SK-N-DZ (cell line): ENCODE results near the gene KRT222.

Source experiments
- DNase-seq: peaks from one replicate; pipeline ENCODE4 v3.0.0-alpha.2; 2015; ENCODE audit warnings: low spot score

The KRT222 gene

GRCh38 chr17:40658396-40658795, 6.6 kb downstream of the KRT222 start:
- DNase-seq: no peak

GRCh38 chr17:40651939-40652338, 13.0 kb downstream of the KRT222 start:
- no peak for DNase-seq

GRCh38 chr17:40648384-40648968, 16.5 kb downstream of the KRT222 start:
- DNase-seq: peak; percentile 33

GRCh38 chr17:40647624-40648383, 17.2 kb downstream of the KRT222 start, which contains the start of gene SMARCE1:
TSS of gene SMARCE1 (minus strand) at chr17:40647818. CDS start at chr17:40645802, 2,016 bp downstream.
- peak; percentile 86 for DNase-seq

GRCh38 chr17:40646791-40647623, 18.0 kb downstream of the KRT222 start:
- DNase-seq: no peak

- DNase-seq: no peak
Measured at GRCh38 chr17:40645943-40646342, 19.0 kb downstream of the KRT222 start.

- DNase-seq: no peak
Measured at GRCh38 chr17:40645291-40645690, 19.7 kb downstream of the KRT222 start.

GRCh38 chr17:40637931-40638330, 27.0 kb downstream of the KRT222 start:
- DNase-seq: no peak

- no peak for DNase-seq
Measured at GRCh38 chr17:40633871-40634270, 31.1 kb downstream of the KRT222 start.

- DNase-seq: peak; percentile 88
Measured at GRCh38 chr17:40632216-40632615, 32.8 kb downstream of the KRT222 start.

- DNase-seq: no peak
Measured at GRCh38 chr17:40629842-40630241, 35.1 kb downstream of the KRT222 start.

GRCh38 chr17:40625311-40625710, 39.7 kb downstream of the KRT222 start:
- DNase-seq: no peak

- DNase-seq: no peak
Measured at GRCh38 chr17:40623419-40624210, 41.4 kb downstream of the KRT222 start.

- no peak for DNase-seq
Measured at GRCh38 chr17:40622509-40622928, 42.5 kb downstream of the KRT222 start.

- no peak for DNase-seq
Measured at GRCh38 chr17:40621578-40621977, 43.4 kb downstream of the KRT222 start.

- DNase-seq: no peak
Measured at GRCh38 chr17:40621019-40621418, 44.0 kb downstream of the KRT222 start.

- DNase-seq: no peak
Measured at GRCh38 chr17:40618754-40619625, 46.0 kb downstream of the KRT222 start.

- peak; percentile 48 for DNase-seq
Measured at GRCh38 chr17:40617678-40618240, 47.2 kb downstream of the KRT222 start.

- no peak for DNase-seq
Measured at GRCh38 chr17:40616592-40616991, 48.4 kb downstream of the KRT222 start.

- DNase-seq: no peak
Measured at GRCh38 chr17:40615841-40616476, 49.0 kb downstream of the KRT222 start.
